HepG2 (cell line): Measurements from ENCODE around the gene EFEMP2. TPM values are rescaled to one million over a fixed set of nuclear protein-coding genes. Genes with fewer than 3 reads are reported as not detected.
A peak's percentile ranks its signal among the peaks of the same experiment; 100 is the strongest.

Source experiments
- ATAC-seq: fragments of 200-7000 bp; cut with Tn5 transposase; 3 replicates; pipeline ENCODE4 v1.9.1; 2020; ENCODE audit warnings: mild to moderate bottlenecking, moderate library complexity
- BruUV-seq: library from RNA; stranded (reverse); fragments of 400-500 nt; replicated peaks from 2 replicates; lab custom pipeline; 2021; lab: Mats Ljungman, UMichigan
- CTCF ChIA-PET: fragments of 300-600 bp; formaldehyde crosslinking; extraction: SDS; loops from one replicate; lab custom pipeline; 2021; ENCODE audit warnings: low total read pairs, inconsistent platforms, low intra/inter-chr PET ratio; lab: Yijun Ruan, JAX
- POLR2A ChIA-PET: fragments of 350-600 bp; sonication (Branson Sonifier 250); formaldehyde crosslinking; loops from one replicate; lab custom pipeline; 2020; ENCODE audit warnings: antibody characterized with exemption, inconsistent platforms; lab: Yijun Ruan, JAX
- DNase-seq: peaks from one replicate; pipeline ENCODE4 v3.0.0-alpha.2; 2015; ENCODE audit warnings: low spot score
- FAIRE-seq: peaks from 3 replicates; lab custom pipeline; 2011; peaks lifted over from hg19 to GRCh38; lab: Jason Lieb, UNC
- H2AFZ ChIP-seq: one replicate; pipeline ENCODE4 v1.6.1; 2011; ENCODE audit warnings: low read length, inconsistent platforms
- H3K27ac ChIP-seq: fragments of 300-600 bp; 3 replicates; pipeline ENCODE4 v1.8.0; 2011; ENCODE audit warnings: mixed run types, mild to moderate bottlenecking, mixed read lengths, low read length, inconsistent platforms; ENCODE audit not compliant: insufficient read depth; ENCODE audit errors: extremely low read length
- H3K27me3 ChIP-seq, 2 experiments: fragments of 200-600 bp in 1 of 2; 2 replicates in 1 of 2; 3 replicates in 1 of 2; pipeline versions ENCODE4 v1.6.0 to v1.8.0; 2011; ENCODE audit warnings: low read length in 2 of 2, mild to moderate bottlenecking in 2 of 2, moderate library complexity in 2 of 2, inconsistent platforms in 1 of 2; ENCODE audit not compliant: insufficient read depth in 2 of 2, control insufficient read depth in 1 of 2
- H3K36me3 ChIP-seq, 2 experiments: fragments of 200-600 bp in 1 of 2; replicated peaks in 1 of 2; 2 replicates in 1 of 2; 3 replicates in 1 of 2; pipeline versions ENCODE4 v1.5.1 to v1.8.0; 2011; ENCODE audit warnings: low read length in 2 of 2, inconsistent platforms in 1 of 2; ENCODE audit not compliant: insufficient read depth in 2 of 2, control insufficient read depth in 1 of 2
- H3K4me1 ChIP-seq: 2 replicates; pipeline ENCODE4 v1.5.1; 2012; ENCODE audit warnings: low read length, inconsistent platforms; ENCODE audit not compliant: insufficient read depth
- H3K4me2 ChIP-seq: 2 replicates; pipeline ENCODE4 v1.6.0; 2011; ENCODE audit warnings: low read depth, low read length, inconsistent platforms
- H3K4me3 ChIP-seq, 3 experiments: fragments of 200-600 bp in 1 of 3; sonication (generic), shearing (Covaris generic) in 1 of 3; replicated peaks in 1 of 3; 2 replicates each; pipeline ENCODE4 v1.5.1; 2011 to 2016; ENCODE audit warnings: low read length in 3 of 3, inconsistent platforms in 2 of 3, low read depth in 2 of 3, mild to moderate bottlenecking in 2 of 3, control low read depth in 1 of 3, mixed read lengths in 1 of 3; ENCODE audit not compliant: insufficient read depth in 1 of 3
- H3K79me2 ChIP-seq: one replicate; pipeline ENCODE4 v1.6.1; 2011; ENCODE audit warnings: low read length, inconsistent platforms; ENCODE audit not compliant: insufficient read depth
- H3K9ac ChIP-seq: 2 replicates; pipeline ENCODE4 v1.6.0; 2011; ENCODE audit warnings: mild to moderate bottlenecking, low read depth, low read length, inconsistent platforms; ENCODE audit not compliant: insufficient read depth
- H3K9me3 ChIP-seq: 2 replicates; pipeline ENCODE4 v1.5.1; 2012; ENCODE audit warnings: mild to moderate bottlenecking, low read length
- H4K20me1 ChIP-seq: 2 replicates; pipeline ENCODE4 v1.6.0; 2011; ENCODE audit warnings: inconsistent platforms, mild to moderate bottlenecking, low read length, moderate library complexity; ENCODE audit not compliant: insufficient read depth
- BCL6 ChIP-seq: IDR thresholded peaks from 2 replicates; pipeline ENCODE4 v1.6.1; 2016; ENCODE audit warnings: missing genetic modification reagents, missing compliant biosample characterization
- CTCF ChIP-seq: sonication (generic); formaldehyde crosslinking; IDR thresholded peaks from 2 replicates; pipeline ENCODE4 v1.5.0; 2020; ENCODE audit warnings: mild to moderate bottlenecking, missing genetic modification reagents, moderate library complexity
- EP300 ChIP-seq, 3 experiments: sonication (generic) in 1 of 3; formaldehyde crosslinking in 1 of 3; IDR thresholded peaks; 2 replicates each; pipeline versions ENCODE4 v1.5.1 to v1.6.1; 2011 to 2020; ENCODE audit warnings: low read depth in 2 of 3, low read length in 2 of 3, borderline replicate concordance in 1 of 3, improper control_type of control experiment in 1 of 3, mild to moderate bottlenecking in 1 of 3, missing genetic modification reagents in 1 of 3, moderate library complexity in 1 of 3
- EZH2 ChIP-seq: conservative IDR thresholded peaks from 2 replicates; pipeline ENCODE4 v1.6.1; 2012; ENCODE audit warnings: mild to moderate bottlenecking, low read depth, low read length, moderate library complexity
- IRF2 ChIP-seq: IDR thresholded peaks from 2 replicates; pipeline ENCODE4 v1.6.1; 2018; ENCODE audit warnings: missing genetic modification reagents, missing compliant biosample characterization
- JUNB ChIP-seq: sonication (generic); formaldehyde crosslinking; IDR thresholded peaks from 2 replicates; pipeline ENCODE4 v1.8.0; 2022; ENCODE audit warnings: missing genetic modification reagents, mild to moderate bottlenecking, borderline replicate concordance
- MTF2 ChIP-seq: sonication (generic); formaldehyde crosslinking; IDR thresholded peaks from 2 replicates; pipeline ENCODE4 v1.5.0; 2020; ENCODE audit warnings: missing genetic modification reagents, borderline replicate concordance
- POGK ChIP-seq: sonication (generic); formaldehyde crosslinking; conservative IDR thresholded peaks from 2 replicates; pipeline ENCODE4 v1.8.0; 2022; ENCODE audit warnings: mild to moderate bottlenecking, moderate library complexity, missing genetic modification reagents
- ZKSCAN1 ChIP-seq: fragments of 150-350 bp; IDR thresholded peaks from 2 replicates; pipeline ENCODE4 v1.6.1; 2014; ENCODE audit warnings: low read length
- ZNF160 ChIP-seq: sonication (generic); formaldehyde crosslinking; IDR thresholded peaks from 2 replicates; pipeline ENCODE4 v1.8.0; 2022; ENCODE audit warnings: mild to moderate bottlenecking, inconsistent platforms, missing genetic modification reagents
- ZNF441 ChIP-seq: sonication (generic); formaldehyde crosslinking; IDR thresholded peaks from 2 replicates; pipeline ENCODE4 v1.7.0; 2021; ENCODE audit warnings: missing genetic modification reagents, borderline replicate concordance
- ZNF446 ChIP-seq: sonication (generic); formaldehyde crosslinking; IDR thresholded peaks from 2 replicates; pipeline ENCODE4 v1.5.0; 2020; ENCODE audit warnings: mild to moderate bottlenecking, missing genetic modification reagents
- ZNF605 ChIP-seq: sonication (generic); formaldehyde crosslinking; IDR thresholded peaks from 2 replicates; pipeline ENCODE4 v1.8.0; 2022; ENCODE audit warnings: mild to moderate bottlenecking, missing genetic modification reagents
- ZNF629 ChIP-seq: sonication (generic); formaldehyde crosslinking; conservative IDR thresholded peaks from 2 replicates; pipeline ENCODE4 v1.5.0; 2020; ENCODE audit warnings: missing genetic modification reagents
- ZUFSP ChIP-seq: sonication (generic); formaldehyde crosslinking; IDR thresholded peaks from 2 replicates; pipeline ENCODE4 v1.9.0; 2021; ENCODE audit warnings: missing genetic modification reagents, mild to moderate bottlenecking, borderline replicate concordance
- ZZZ3 ChIP-seq: sonication (generic); formaldehyde crosslinking; IDR thresholded peaks from 2 replicates; pipeline ENCODE4 v1.4.0; 2020; ENCODE audit warnings: missing genetic modification reagents, mild to moderate bottlenecking, borderline replicate concordance
- WGBS: methylation state at CpG from one replicate; pipeline ENCODE4 v1.1.6; 2017; ENCODE audit warnings: low lambda C conversion rate; 5-methylcytosine and 5-hydroxymethylcytosine counted together
- in situ Hi-C: cut with HindIII; loops from 2 replicates; pipeline ENCODE4 v1.10.0; 2017; ENCODE audit warnings: low pct_unique_long_range_greater_than_20kb; ENCODE audit not compliant: extremely low pct_ligation_motif_present
- intact Hi-C: fragments of 100-400 bp; cut with micrococcal nuclease; formaldehyde crosslinking; loops from one replicate; pipeline ENCODE4 v1.10.0; 2022; ENCODE audit not compliant: unreplicated experiment
- polyA plus RNA-seq, 8 experiments: library from polyadenylated mRNA; depleted of rRNA in 3 of 8; stranded (reverse) in 7 of 8; unstranded in 1 of 8; fragments of >200 nt; fragmentation: Illumina TruSeq in 4 of 8; extraction: Trizol in 4 of 8; gene quantifications; 2 replicates each; pipeline versions ENCODE4 v1.2.1 to v1.2.3, GENCODE V29; 2011 to 2016; ENCODE audit warnings: low read depth in 4 of 8, missing spikeins in 1 of 8, mixed read lengths in 1 of 8; ENCODE audit not compliant: insufficient read depth in 1 of 8
- total RNA-seq, 5 experiments: library from RNA; depleted of rRNA; stranded (reverse); fragments of >200 nt; fragmentation: Illumina TruSeq; extraction: Trizol; gene quantifications; 2 replicates each; pipeline ENCODE4 v1.2.3, GENCODE V29; 2016; ENCODE audit warnings: low read depth in 1 of 5

Gene EFEMP2
- total and polyA plus RNA-seq, 2 of the 13 experiments (the other 11 are each of a cell fraction or from before 2014, with no cell fraction given): 7.4 to 29.7 TPM

DNA sequence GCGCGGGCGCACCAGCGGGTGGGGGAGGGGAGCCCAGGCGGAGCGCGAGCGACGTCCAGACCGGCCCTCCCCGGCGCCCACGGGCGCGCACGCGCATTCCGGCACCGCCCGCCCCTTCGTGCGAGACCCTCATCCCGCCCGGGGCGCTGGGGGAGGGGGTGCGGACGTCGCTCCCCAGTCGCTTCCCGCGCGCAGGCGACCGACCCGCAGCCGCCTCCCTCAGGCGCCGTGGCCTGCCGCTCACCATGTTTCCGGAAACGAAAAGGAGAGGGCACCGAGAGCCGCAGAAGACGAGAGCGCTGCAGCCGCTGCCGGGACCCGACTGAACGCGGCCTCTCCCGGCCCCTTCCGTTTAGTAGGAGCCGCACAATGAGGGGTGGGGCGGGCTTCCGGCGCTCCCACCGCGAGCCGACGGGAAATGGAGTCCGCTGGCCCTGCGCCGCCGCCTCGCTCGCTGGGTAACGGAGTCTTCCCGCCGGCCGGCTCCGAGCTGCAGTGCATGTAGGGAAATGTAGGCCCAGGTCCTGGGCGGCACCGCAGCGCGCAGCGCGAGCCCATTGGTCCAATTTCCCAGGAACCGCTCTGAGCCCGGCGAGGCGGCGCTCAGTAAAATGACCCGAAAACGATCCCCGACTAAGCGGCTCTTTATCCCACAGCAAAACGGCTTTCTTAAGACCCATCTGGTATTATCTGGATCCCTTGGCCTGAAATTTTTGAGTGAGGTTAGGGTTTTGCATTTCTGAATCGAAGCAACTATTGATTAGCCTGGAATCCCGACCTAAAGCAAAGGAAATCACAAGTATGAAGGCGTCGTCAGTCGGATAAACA is 14.5 kb downstream of the EFEMP2 start, which contains the start of gene CFL1:
Gene CFL1 (minus strand): TSS at position 328 of the 828 bp plus-strand sequence. CDS start 81 bp downstream, at position 247.
- H3K27me3 ChIP-seq: no peaks in the 10 kb centered on the region; a peak in 1 of 5 replicates
- H3K4me1 ChIP-seq: peaks cover 65% of the 10 kb centered on the region
- peak within 1 kb of the TSS; percentile 75 for H2AFZ ChIP-seq
- H3K9me3 ChIP-seq: no peaks in the 10 kb centered on the region
- ATAC-seq (peak; percentile 68), FAIRE-seq (peak; percentile 66), DNase-seq (peak; percentile 91)
- H3K4me2 ChIP-seq: peak within 1 kb of the TSS; percentile 100
- H3K9ac ChIP-seq: peak within 1 kb of the TSS; percentile 86
- H3K4me3 ChIP-seq: peak within 1 kb of the TSS; percentile 76 to 99 (median 93)
- ChIA-PET CTCF (no interaction called here), POLR2A (interaction anchor here (0.6 to 5.4 kb wide), 26 partner anchors 9 to 454 kb away, joined by 3 to 81 read pairs (median 4); partner anchors contain the start of genes AP5B1, BANF1, CCDC85B and EFEMP2)
- H3K79me2 ChIP-seq: peaks cover 32% of the 10 kb centered on the region
- H3K36me3 ChIP-seq: peaks cover 14 to 42% of the 10 kb centered on the region in 2 experiments
- H3K27ac ChIP-seq: peak within 1 kb of the TSS; percentile 90
- peaks cover 46% of the 10 kb centered on the region for H4K20me1 ChIP-seq
- 1% methylated on average over 14 of the region's 92 CpGs for WGBS
- intact Hi-C loops (loop anchor here (2.0 kb wide), 1 partner anchor 31 kb away; the partner anchor contains the start of gene FIBP), in situ Hi-C loops (loop anchor here (10.0 kb wide), 1 partner anchor 303 kb away; the partner anchor contains the start of gene LTBP3)
- BruUV-seq: no TSS peak
- TF ChIP-seq BCL6: peak; percentile 46; the same call in 1 of the 2 replicates
- TF ChIP-seq EZH2: no peak
- TF ChIP-seq CTCF (CRISPR knock-in tag): peak; percentile 46
- no peak for TF ChIP-seq ZUFSP (CRISPR knock-in tag)
- TF ChIP-seq IRF2: peak; percentile 89
- no peak for TF ChIP-seq ZNF446 (CRISPR knock-in tag)
- no peak for TF ChIP-seq EP300 (IDR thresholded peaks at IDR 0.05; ENCODE audit: low read depth in 2 of 2, low read length in 2 of 2)
- TF ChIP-seq EP300 (CRISPR knock-in tag; IDR thresholded peaks at IDR 0.05; ENCODE audit: borderline replicate concordance): peak; percentile 41; the same call in 1 of the 2 replicates
- TF ChIP-seq ZZZ3 (CRISPR knock-in tag): peak; percentile 52; the same call in 1 of the 2 replicates
- no peak for TF ChIP-seq ZNF629
- peak; percentile 30; the same call in 1 of the 2 replicates for TF ChIP-seq ZNF441 (CRISPR knock-in tag)
- TF ChIP-seq POGK (CRISPR knock-in tag): peak; percentile 29; the same call in 1 of the 2 replicates
- no peak for TF ChIP-seq JUNB
- TF ChIP-seq ZNF605 (CRISPR knock-in tag): no peak
- TF ChIP-seq ZNF160 (CRISPR knock-in tag): peak; percentile 64; the same call in 1 of the 2 replicates
- no peak for TF ChIP-seq MTF2 (CRISPR knock-in tag)
- TF ChIP-seq ZKSCAN1: no peak
